ENCODE data around the gene KIF1B.

DNA sequence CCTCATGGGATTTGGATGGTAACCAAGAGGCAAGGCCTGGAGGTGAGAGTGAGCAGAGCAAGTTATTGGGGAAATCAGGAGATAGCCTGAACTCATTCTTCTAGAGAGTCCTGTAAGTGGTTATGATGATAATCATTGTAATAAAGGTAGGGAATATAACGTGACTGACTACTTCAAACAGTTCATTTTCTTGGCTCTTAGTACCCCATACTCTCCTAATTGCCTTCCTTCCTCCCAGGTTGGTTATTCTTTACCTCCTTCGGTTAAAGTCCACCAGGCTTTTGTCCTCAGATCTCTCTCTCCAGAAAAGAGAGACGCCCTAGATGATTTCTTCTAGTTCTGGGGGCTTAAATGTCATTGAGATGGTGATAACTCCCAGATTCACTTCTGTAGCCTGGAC, 35.3 kb downstream of the KIF1B start:
- no peak for TF ChIP-seq EZH2 (IDR thresholded peaks at IDR 0.05; ENCODE audit: borderline replicate concordance, low read length)
- no peak for TF ChIP-seq CTCF (IDR thresholded peaks at IDR 0.05; ENCODE audit: low read length)

Measured in OCI-LY1 (cell line).